A673 (cell line): Measurements from ENCODE around the gene ZNF839. TPM values are rescaled to one million over a fixed set of nuclear protein-coding genes. Genes with fewer than 3 reads are reported as not detected.

Experiments used
- BruUV-seq: library from RNA; stranded (reverse); fragments of 400-500 nt; replicated peaks from 2 replicates; lab custom pipeline; 2021; lab: Mats Ljungman, UMichigan
- CTCF ChIA-PET: fragments of 300-600 bp; sonication (Branson Sonifier 250); formaldehyde crosslinking; loops from one replicate; lab custom pipeline; 2022; ENCODE audit warnings: antibody characterized with exemption; lab: Charles Lee
- POLR2A ChIA-PET: fragments of 300-600 bp; sonication (Branson Sonifier 250); formaldehyde crosslinking; loops from one replicate; lab custom pipeline; 2022; ENCODE audit warnings: antibody characterized with exemption; ENCODE audit not compliant: low non-redundant PET; lab: Charles Lee
- DNase-seq: peaks from one replicate; pipeline ENCODE4 v3.0.0-alpha.2; 2015; ENCODE audit warnings: low spot score
- H3K27ac ChIP-seq: fragments of 200-600 bp; sonication (generic); 2 replicates; pipeline ENCODE4 v1.5.1; 2016; ENCODE audit warnings: mixed run types, low read depth, mild to moderate bottlenecking, mixed read lengths, antibody characterized with exemption, low read length; ENCODE audit not compliant: poor library complexity, severe bottlenecking
- H3K27me3 ChIP-seq: fragments of 200-600 bp; sonication (generic); replicated peaks from 2 replicates; pipeline ENCODE4 v1.6.1; 2017; ENCODE audit warnings: mixed run types, low read depth, mild to moderate bottlenecking, mixed read lengths, antibody characterized with exemption, low read length; ENCODE audit not compliant: insufficient read depth, poor library complexity
- H3K36me3 ChIP-seq: fragments of 200-600 bp; sonication (generic); 2 replicates; pipeline ENCODE4 v1.6.1; 2016; ENCODE audit warnings: mixed run types, mild to moderate bottlenecking, mixed read lengths, antibody characterized with exemption, low read length; ENCODE audit not compliant: insufficient read depth, poor library complexity, severe bottlenecking
- H3K4me1 ChIP-seq: fragments of 200-600 bp; sonication (generic); 2 replicates; pipeline ENCODE4 v1.6.1; 2017; ENCODE audit warnings: mixed run types, mild to moderate bottlenecking, mixed read lengths, antibody characterized with exemption, low read length; ENCODE audit not compliant: insufficient read depth, poor library complexity, severe bottlenecking
- H3K4me3 ChIP-seq: fragments of 200-600 bp; sonication (generic); 2 replicates; pipeline ENCODE4 v1.5.1; 2016; ENCODE audit warnings: low read depth, mixed run types, mild to moderate bottlenecking, mixed read lengths, low read length; ENCODE audit not compliant: poor library complexity, severe bottlenecking
- H3K9me3 ChIP-seq: fragments of 200-600 bp; sonication (generic); 2 replicates; pipeline ENCODE4 v1.6.1; 2016; ENCODE audit warnings: mixed run types, low read depth, mild to moderate bottlenecking, mixed read lengths, antibody characterized with exemption, low read length; ENCODE audit not compliant: poor library complexity, severe bottlenecking
- CTCF ChIP-seq: fragments of 300-800, 200-600 bp; sonication (generic); conservative IDR thresholded peaks from 2 replicates; pipeline ENCODE4 v1.5.1; 2017; ENCODE audit warnings: low read depth, mild to moderate bottlenecking, antibody characterized with exemption, low read length, moderate library complexity, mixed read lengths
- EZH2 ChIP-seq: fragments of 200-600 bp; sonication (generic); IDR thresholded peaks from 2 replicates; pipeline ENCODE4 v1.6.1; 2017; ENCODE audit warnings: borderline replicate concordance, low read depth, mild to moderate bottlenecking, mixed read lengths, antibody characterized with exemption, low read length; ENCODE audit not compliant: poor library complexity, severe bottlenecking
- intact Hi-C: fragments of 100-400 bp; cut with micrococcal nuclease; formaldehyde crosslinking; loops from one replicate; pipeline ENCODE4 v1.10.0; 2022; ENCODE audit not compliant: unreplicated experiment
- total RNA-seq: library from RNA; stranded (reverse); gene quantifications from 2 replicates; pipeline ENCODE4 v1.2.3, GENCODE V29; 2021

The ZNF839 gene
- total RNA-seq, 1 experiment from 2014 or later, result 13.5 TPM

GRCh38 chr14:102353126-102353619 lies 33.6 kb downstream of the ZNF839 start:
- intact Hi-C loops, result no loop called here
- ChIA-PET CTCF (no interaction called here), POLR2A (no interaction called here)
- no TSS peak for BruUV-seq
- Histone ChIP-seq H3K27me3 (no peaks in the 10 kb centered on the region), H3K4me1 (no peaks in the 10 kb centered on the region), H3K9me3 (no peaks in the 10 kb centered on the region), H3K27ac (no peak overlapping the region), H3K4me3 (no peak overlapping the region), H3K36me3 (peaks cover 21% of the 10 kb centered on the region)
- no peak for TF ChIP-seq CTCF
- TF ChIP-seq EZH2, result no peak
- DNase-seq, result no peak

- BruUV-seq, result no TSS peak
- Histone ChIP-seq H3K36me3 (peaks cover 6% of the 10 kb centered on the region), H3K27ac (no peak overlapping the region), H3K27me3 (no peaks in the 10 kb centered on the region), H3K9me3 (no peaks in the 10 kb centered on the region), H3K4me3 (no peak overlapping the region), H3K4me1 (no peaks in the 10 kb centered on the region)
- TF ChIP-seq EZH2, result no peak
- no peak for TF ChIP-seq CTCF
- no peak for DNase-seq
- intact Hi-C loops, result no loop called here
- CTCF ChIA-PET, result no interaction called here
- POLR2A ChIA-PET, result no interaction called here
Measured at GRCh38 chr14:102356280-102356679, 36.7 kb downstream of the ZNF839 start.

- Histone ChIP-seq H3K27me3 (no peaks in the 10 kb centered on the region), H3K36me3 (peaks cover 3% of the 10 kb centered on the region), H3K4me1 (peaks cover 10% of the 10 kb centered on the region), H3K27ac (no peak overlapping the region), H3K4me3 (no peak overlapping the region), H3K9me3 (no peaks in the 10 kb centered on the region)
- TF ChIP-seq CTCF, result no peak
- no peak for TF ChIP-seq EZH2
- BruUV-seq, result no TSS peak
- DNase-seq, result no peak
- CTCF ChIA-PET, result no interaction called here
- POLR2A ChIA-PET, result interaction anchor here (0.7 kb wide), 1 partner anchor 41 kb away, joined by 3 read pairs; no protein-coding TSS in a partner anchor
- intact Hi-C loops, result no loop called here
Measured at GRCh38 chr14:102359341-102359740, 39.8 kb downstream of the ZNF839 start.
